ENCODE data around the gene TPSD1. TPM values are rescaled to one million over a fixed set of nuclear protein-coding genes. Genes with fewer than 3 reads are reported as not detected.

TPSD1 gene
- total RNA-seq, 1 experiment from 2014 or later = not detected

- H4K5ac ChIP-seq (ENCODE audit: insufficient read length, low read depth, low read length) = no peak overlapping the region
- H2AK5ac ChIP-seq (ENCODE audit: insufficient read length, low read length) = no peak overlapping the region
- no peak overlapping the region for H3K4ac ChIP-seq (ENCODE audit: low read depth, low read length)
- Mint-ChIP-seq H3K36me3 (ENCODE audit: insufficient read depth in 1 of 3, low read depth in 3 of 3) (no peaks in the 10 kb centered on the region; a peak in 2 of 7 replicates), H3K4me3 (no peak overlapping the region), H3K9me3 (peaks cover 0 to 4% of the 10 kb centered on the region in 2 experiments; a peak in 1 of 5 replicates), H3K4me1 (peaks cover 24 to 36% of the 10 kb centered on the region in 2 experiments), H3K27ac (no peak overlapping the region), H3K27me3 (ENCODE audit: low read depth) (peaks cover 40% of the 10 kb centered on the region)
- no peaks in the 10 kb centered on the region for H3K23me2 ChIP-seq (ENCODE audit: insufficient read length, low read depth, low read length, poor library complexity, severe bottlenecking)
- no peak overlapping the region for H3K27ac ChIP-seq (ENCODE audit: insufficient read length, low read depth, low read length)
- no peak overlapping the region for H2BK12ac ChIP-seq (ENCODE audit: insufficient read length, low read depth, low read length)
- TF ChIP-seq CTCF (conservative IDR thresholded peaks at IDR 0.05) = no peak
- no peak overlapping the region for H4K8ac ChIP-seq (replicated peaks; ENCODE audit: insufficient read length, low read depth, low read length)
- no peak overlapping the region for H4K91ac ChIP-seq (ENCODE audit: insufficient read length, low read depth, low read length)
- H2BK5ac ChIP-seq (ENCODE audit: insufficient read length, low read length) = no peak overlapping the region
- H3K9me3 ChIP-seq (ENCODE audit: control insufficient read depth, low read depth, low read length) = no peaks in the 10 kb centered on the region
- no peaks in the 10 kb centered on the region for H4K20me1 ChIP-seq (ENCODE audit: control insufficient read depth, insufficient read depth, insufficient read length)
- no CpG with 5 or more reads among the region's 14 CpGs for WGBS (ENCODE audit: extremely low coverage, insufficient read length, low lambda C conversion rate)
- no peak overlapping the region for H2BK120ac ChIP-seq (ENCODE audit: low read depth, low read length, poor library complexity, severe bottlenecking)
- H3K23ac ChIP-seq (ENCODE audit: insufficient read length, low read depth, low read length) = no peak overlapping the region
- no peak overlapping the region for H3T11ph ChIP-seq (ENCODE audit: low read length)
- DNase-seq = no peak
- no peak overlapping the region for H2AFZ ChIP-seq (ENCODE audit: low read length)
- no peak overlapping the region for H3K14ac ChIP-seq (ENCODE audit: insufficient read depth, low read length)
- H3K79me1 ChIP-seq (ENCODE audit: insufficient read depth, low read depth, low read length, poor library complexity, severe bottlenecking) = no peaks in the 10 kb centered on the region
- no peak overlapping the region for H3K9ac ChIP-seq (ENCODE audit: extremely low read depth, insufficient read length, low read length)
- no peak overlapping the region for H3K4me2 ChIP-seq (ENCODE audit: insufficient read depth, insufficient read length, low read length)
- no peak overlapping the region for H3K18ac ChIP-seq (ENCODE audit: insufficient read length, low read depth, low read length)
- H2BK20ac ChIP-seq (ENCODE audit: low read depth, low read length, poor library complexity, severe bottlenecking) = no peak overlapping the region
- H2BK15ac ChIP-seq (ENCODE audit: low read depth, low read length) = no peak overlapping the region
- no peaks in the 10 kb centered on the region for H3K79me2 ChIP-seq (ENCODE audit: insufficient read depth, low read length)
- H3K27me3 ChIP-seq (ENCODE audit: insufficient read depth, low read length) = no peaks in the 10 kb centered on the region
- H3K4me1 ChIP-seq (ENCODE audit: insufficient read depth, low read length) = peaks cover 2% of the 10 kb centered on the region; the same call in 1 of the 2 replicates
- no peak overlapping the region for H3K56ac ChIP-seq (ENCODE audit: insufficient read length, low read depth, low read length)
Observed at GRCh38 chr16:1298406-1298805, 42.5 kb downstream of the TPSD1 start.
